ENCODE data around the gene ADGRL3.

The ADGRL3 gene

GRCh38 chr4:61485056-61485455 is 284.9 kb downstream of the ADGRL3 start:
- no peaks in the 10 kb centered on the region for H4K20me1 ChIP-seq (ENCODE audit: insufficient read depth, low read length)
- H3K9ac ChIP-seq (ENCODE audit: low read depth, low read length): no peak overlapping the region
- TF ChIP-seq EZH2 (IDR thresholded peaks at IDR 0.05; ENCODE audit: borderline replicate concordance, low read depth, low read length, severe bottlenecking) (no peak), CTCF (IDR thresholded peaks at IDR 0.05; ENCODE audit: borderline replicate concordance, extremely low read depth, low read length, poor library complexity, severe bottlenecking) (no peak)
- DNase-seq (no peak), ATAC-seq (ENCODE audit: insufficient read depth, low read depth) (no peak)
- H3K4me3 ChIP-seq (ENCODE audit: low read depth in 1 of 2, low read length in 2 of 2): no peak overlapping the region
- H3K79me2 ChIP-seq (ENCODE audit: insufficient read depth, low read length): no peaks in the 10 kb centered on the region
- no peaks in the 10 kb centered on the region for H3K4me1 ChIP-seq (ENCODE audit: insufficient read depth, low read length)
- no peaks in the 10 kb centered on the region for H3K9me3 ChIP-seq (ENCODE audit: insufficient read depth, low read length, severe bottlenecking)
- H3K27ac ChIP-seq (ENCODE audit: low read length): no peak overlapping the region
- H2AFZ ChIP-seq (ENCODE audit: low read depth, low read length): no peak overlapping the region
- no peak overlapping the region for H3K4me2 ChIP-seq (ENCODE audit: insufficient read depth, low read length)
- H3K36me3 ChIP-seq (ENCODE audit: insufficient read depth, low read length): no peaks in the 10 kb centered on the region
- no peaks in the 10 kb centered on the region for H3K27me3 ChIP-seq (ENCODE audit: insufficient read depth, low read length, poor library complexity)

GRCh38 chr4:61489927-61490326 is 289.8 kb downstream of the ADGRL3 start:
- H3K27me3 ChIP-seq (ENCODE audit: insufficient read depth, low read length, poor library complexity): no peaks in the 10 kb centered on the region
- H2AFZ ChIP-seq (ENCODE audit: low read depth, low read length): no peak overlapping the region
- H3K9ac ChIP-seq (ENCODE audit: low read depth, low read length): no peak overlapping the region
- H3K4me3 ChIP-seq (ENCODE audit: low read depth in 1 of 2, low read length in 2 of 2): no peak overlapping the region
- no peaks in the 10 kb centered on the region for H4K20me1 ChIP-seq (ENCODE audit: insufficient read depth, low read length)
- H3K79me2 ChIP-seq (ENCODE audit: insufficient read depth, low read length): no peaks in the 10 kb centered on the region
- no peaks in the 10 kb centered on the region for H3K36me3 ChIP-seq (ENCODE audit: insufficient read depth, low read length)
- no peak overlapping the region for H3K27ac ChIP-seq (ENCODE audit: low read length)
- ATAC-seq (ENCODE audit: insufficient read depth, low read depth) (no peak), DNase-seq (no peak)
- H3K4me1 ChIP-seq (ENCODE audit: insufficient read depth, low read length): no peaks in the 10 kb centered on the region
- no peak for TF ChIP-seq CTCF (IDR thresholded peaks at IDR 0.05; ENCODE audit: borderline replicate concordance, extremely low read depth, low read length, poor library complexity, severe bottlenecking)
- TF ChIP-seq EZH2 (IDR thresholded peaks at IDR 0.05; ENCODE audit: borderline replicate concordance, low read depth, low read length, severe bottlenecking): no peak
- H3K9me3 ChIP-seq (ENCODE audit: insufficient read depth, low read length, severe bottlenecking): no peaks in the 10 kb centered on the region
- H3K4me2 ChIP-seq (ENCODE audit: insufficient read depth, low read length): no peak overlapping the region

- TF ChIP-seq EZH2 (IDR thresholded peaks at IDR 0.05; ENCODE audit: borderline replicate concordance, low read depth, low read length, severe bottlenecking): no peak
- no peak for TF ChIP-seq CTCF (IDR thresholded peaks at IDR 0.05; ENCODE audit: borderline replicate concordance, extremely low read depth, low read length, poor library complexity, severe bottlenecking)
- Histone ChIP-seq H3K79me2 (ENCODE audit: insufficient read depth, low read length) (no peaks in the 10 kb centered on the region), H3K4me2 (ENCODE audit: insufficient read depth, low read length) (no peak overlapping the region), H3K27ac (ENCODE audit: low read length) (no peak overlapping the region), H3K4me1 (ENCODE audit: insufficient read depth, low read length) (no peaks in the 10 kb centered on the region), H3K4me3 (ENCODE audit: low read depth in 1 of 2, low read length in 2 of 2) (no peak overlapping the region), H3K9ac (ENCODE audit: low read depth, low read length) (no peak overlapping the region), H4K20me1 (ENCODE audit: insufficient read depth, low read length) (no peaks in the 10 kb centered on the region), H3K36me3 (ENCODE audit: insufficient read depth, low read length) (no peaks in the 10 kb centered on the region), H3K9me3 (ENCODE audit: insufficient read depth, low read length, severe bottlenecking) (no peaks in the 10 kb centered on the region), H3K27me3 (ENCODE audit: insufficient read depth, low read length, poor library complexity) (no peaks in the 10 kb centered on the region), H2AFZ (ENCODE audit: low read depth, low read length) (no peak overlapping the region)
- ATAC-seq (ENCODE audit: insufficient read depth, low read depth) (no peak), DNase-seq (no peak)
Measured at GRCh38 chr4:61493041-61493440, 292.9 kb downstream of the ADGRL3 start.

- Histone ChIP-seq H3K9ac (ENCODE audit: low read depth, low read length) (no peak overlapping the region), H3K27ac (ENCODE audit: low read length) (no peak overlapping the region), H4K20me1 (ENCODE audit: insufficient read depth, low read length) (no peaks in the 10 kb centered on the region), H3K27me3 (ENCODE audit: insufficient read depth, low read length, poor library complexity) (no peaks in the 10 kb centered on the region), H3K4me3 (ENCODE audit: low read depth in 1 of 2, low read length in 2 of 2) (no peak overlapping the region), H3K9me3 (ENCODE audit: insufficient read depth, low read length, severe bottlenecking) (no peaks in the 10 kb centered on the region), H3K4me2 (ENCODE audit: insufficient read depth, low read length) (no peak overlapping the region), H3K4me1 (ENCODE audit: insufficient read depth, low read length) (no peaks in the 10 kb centered on the region), H2AFZ (ENCODE audit: low read depth, low read length) (no peak overlapping the region), H3K79me2 (ENCODE audit: insufficient read depth, low read length) (no peaks in the 10 kb centered on the region), H3K36me3 (ENCODE audit: insufficient read depth, low read length) (no peaks in the 10 kb centered on the region)
- ATAC-seq (ENCODE audit: insufficient read depth, low read depth) (no peak), DNase-seq (no peak)
- TF ChIP-seq CTCF (IDR thresholded peaks at IDR 0.05; ENCODE audit: borderline replicate concordance, extremely low read depth, low read length, poor library complexity, severe bottlenecking): no peak
Measured at GRCh38 chr4:61493470-61493869, 293.3 kb downstream of the ADGRL3 start.
